Activated T-helper 2 cell treated with anti-CD3 and anti-CD28 coated beads, Interferon-gamma antibody, Interleukin-2, Interleukin-4, amounts not matched to agents 10 μg/mL and 5 μg/mL and 100 μg/mL, durations not matched to agents 14 hours and 24 hours and 36 hours (primary cell): ENCODE measurements around the gene BAIAP2. TPM values are rescaled to one million over a fixed set of nuclear protein-coding genes. Genes with fewer than 3 reads are reported as not detected.

Experiments used
- DNase-seq: peaks from one replicate; pipeline ENCODE4 v3.0.0; 2021; ENCODE audit warnings: low spot score
- H3K27ac Mint-ChIP-seq: one replicate; pipeline ENCODE4 v1.8.0; 2021; ENCODE audit warnings: mixed read lengths
- H3K27me3 Mint-ChIP-seq: one replicate; pipeline ENCODE4 v1.8.0; 2021; ENCODE audit warnings: low read depth, mixed read lengths
- H3K36me3 Mint-ChIP-seq: one replicate; pipeline ENCODE4 v1.8.0; 2021; ENCODE audit warnings: low read depth, mixed read lengths
- H3K4me1 Mint-ChIP-seq: one replicate; pipeline ENCODE4 v1.8.0; 2021; ENCODE audit warnings: low read depth, mixed read lengths
- H3K4me3 Mint-ChIP-seq: one replicate; pipeline ENCODE4 v1.8.0; 2021; ENCODE audit warnings: low read depth, mild to moderate bottlenecking, moderate library complexity, mixed read lengths
- H3K9me3 Mint-ChIP-seq: one replicate; pipeline ENCODE4 v1.8.0; 2021; ENCODE audit warnings: mixed read lengths
- intact Hi-C: fragments of 100-400 bp; cut with micrococcal nuclease; formaldehyde crosslinking; loops from one replicate; pipeline ENCODE4 v1.15.1; 2023
- total RNA-seq: library from RNA; stranded (reverse); gene quantifications from 2 replicates; pipeline ENCODE4 v1.2.3, GENCODE V29; 2022

The BAIAP2 gene
- 5.3 TPM in 2 replicates for total RNA-seq

DNA sequence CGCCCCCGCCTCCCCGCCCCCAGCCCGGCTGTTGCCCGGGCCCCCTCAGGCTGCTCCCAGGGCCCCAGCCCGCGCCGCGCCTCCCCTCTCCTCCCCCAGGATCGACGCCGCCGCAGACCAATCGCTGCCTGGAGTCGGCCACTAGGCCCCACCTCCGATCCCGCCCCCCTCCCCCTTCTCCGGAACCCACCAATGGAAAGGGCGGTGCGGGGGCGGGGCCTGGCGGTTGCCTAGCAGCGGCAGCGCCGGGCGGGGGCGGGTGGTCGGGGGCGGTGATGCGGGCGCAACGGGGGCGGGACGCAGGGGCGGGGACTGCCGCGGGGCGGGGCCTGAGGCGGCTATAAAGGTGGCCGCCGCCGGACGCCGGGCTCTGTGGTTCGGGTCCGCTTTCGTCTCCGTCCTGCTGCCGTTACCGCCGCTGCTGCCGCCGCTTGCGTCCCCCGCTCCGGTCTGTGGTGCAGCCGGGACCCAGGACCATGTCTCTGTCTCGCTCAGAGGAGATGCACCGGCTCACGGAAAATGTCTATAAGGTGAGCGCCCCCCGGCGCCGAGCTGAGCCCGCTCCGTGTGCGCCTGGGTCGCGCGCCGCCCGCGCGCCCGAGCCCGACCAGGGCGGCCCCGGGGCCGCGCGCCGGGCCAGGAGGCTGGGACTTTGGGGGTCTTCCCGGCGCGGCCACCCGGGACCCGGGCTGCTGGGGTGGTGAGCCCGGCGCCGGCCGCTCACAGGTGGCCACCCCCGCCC lies at the start of gene BAIAP2:
Gene BAIAP2, plus strand, starts transcription at position 373 of the 742 bp plus-strand sequence. Its CDS starts 104 bp downstream, at position 477.
- peaks cover 3% of the 10 kb centered on the region for H3K4me1 Mint-ChIP-seq
- H3K4me3 Mint-ChIP-seq: peak within 1 kb of the TSS; percentile 81
- peak; percentile 88 for DNase-seq
- H3K9me3 Mint-ChIP-seq: no peaks in the 10 kb centered on the region
- peaks cover 46% of the 10 kb centered on the region for H3K27me3 Mint-ChIP-seq
- no peak within 1 kb of the TSS for H3K27ac Mint-ChIP-seq
- intact Hi-C loops: loop anchor here (10.0 kb wide), 1 partner anchor 190 kb away; the partner anchor contains the start of gene CEP131
- no peaks in the 10 kb centered on the region for H3K36me3 Mint-ChIP-seq

DNA sequence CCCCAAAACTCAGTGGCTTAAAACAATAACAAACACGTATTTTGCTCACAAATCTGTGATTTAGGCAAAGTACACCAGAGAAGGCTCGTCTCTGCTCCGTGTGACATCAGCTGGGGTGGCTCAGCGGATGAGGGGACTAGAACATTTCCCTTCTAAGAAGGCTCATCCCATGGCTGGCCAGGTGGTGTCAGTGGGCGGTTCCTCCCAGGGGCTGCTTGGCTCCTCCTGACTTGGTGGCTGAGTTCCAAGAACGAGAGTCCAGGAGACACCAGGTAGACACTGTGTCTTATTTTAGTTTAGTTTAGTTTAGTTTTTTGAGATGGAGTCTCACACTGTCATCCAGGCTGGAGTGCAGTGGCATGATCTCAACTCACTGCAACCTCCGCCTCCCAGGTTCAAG lies 48.9 kb upstream of the BAIAP2 start:
- no peak for DNase-seq
- Mint-ChIP-seq H3K4me3 (no peak overlapping the region), H3K9me3 (no peaks in the 10 kb centered on the region), H3K4me1 (peaks cover 6% of the 10 kb centered on the region), H3K27me3 (no peaks in the 10 kb centered on the region), H3K27ac (no peak overlapping the region), H3K36me3 (no peaks in the 10 kb centered on the region)
- intact Hi-C loops: loop anchor here (10.0 kb wide), 1 partner anchor 411 kb away; no protein-coding TSS in a partner anchor

- H3K27me3 Mint-ChIP-seq: no peaks in the 10 kb centered on the region
Measured at GRCh38 chr17:80986816-80987475, 48.0 kb upstream of the BAIAP2 start.

DNA sequence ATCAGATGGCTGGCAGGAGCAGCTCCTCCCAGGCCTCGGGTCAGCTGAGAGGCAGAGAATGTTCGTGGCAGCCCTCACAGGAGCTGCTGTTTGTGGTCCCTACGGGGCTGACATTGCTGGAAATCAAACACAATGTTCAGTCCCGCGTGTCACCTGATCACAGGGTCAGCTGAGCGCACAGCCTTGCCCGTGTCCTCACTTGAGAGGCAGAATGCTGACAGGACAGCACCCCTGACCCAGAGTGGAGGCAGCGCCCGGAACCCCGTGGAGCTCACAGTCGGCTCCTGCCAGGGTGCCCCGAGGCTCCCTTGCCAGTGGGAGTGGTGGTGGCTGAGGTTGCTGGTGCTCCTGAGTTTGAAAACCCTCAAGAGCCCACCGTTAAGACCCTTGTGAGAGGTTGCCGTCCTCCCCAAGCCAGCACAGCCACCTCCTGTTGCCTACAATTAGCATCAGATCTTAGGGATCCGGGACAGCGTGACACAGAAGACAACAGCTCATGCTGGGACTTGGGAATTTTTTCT lies 47.0 kb upstream of the BAIAP2 start:
- Mint-ChIP-seq H3K27ac (no peak overlapping the region), H3K4me1 (peaks cover 8% of the 10 kb centered on the region), H3K27me3 (no peaks in the 10 kb centered on the region), H3K36me3 (no peaks in the 10 kb centered on the region), H3K9me3 (no peaks in the 10 kb centered on the region), H3K4me3 (no peak overlapping the region)
- intact Hi-C loops: loop anchor here (10.0 kb wide), 1 partner anchor 413 kb away; no protein-coding TSS in a partner anchor
- no peak for DNase-seq

More at GRCh38 chr17:80986816-80987475, 48.0 kb upstream of the BAIAP2 start:
- intact Hi-C loops: loop anchor here (10.0 kb wide), 1 partner anchor 412 kb away; no protein-coding TSS in a partner anchor
- no peak overlapping the region for H3K27ac Mint-ChIP-seq
- no peaks in the 10 kb centered on the region for H3K9me3 Mint-ChIP-seq
- peaks cover 6% of the 10 kb centered on the region for H3K4me1 Mint-ChIP-seq
- DNase-seq: no peak
- no peaks in the 10 kb centered on the region for H3K36me3 Mint-ChIP-seq
- H3K4me3 Mint-ChIP-seq: no peak overlapping the region

- Mint-ChIP-seq H3K36me3 (no peaks in the 10 kb centered on the region), H3K4me1 (peaks cover 10% of the 10 kb centered on the region), H3K27me3 (no peaks in the 10 kb centered on the region), H3K27ac (no peak overlapping the region), H3K9me3 (no peaks in the 10 kb centered on the region), H3K4me3 (no peak overlapping the region)
- no peak for DNase-seq
- intact Hi-C loops: loop anchor here (10.0 kb wide), 1 partner anchor 415 kb away; no protein-coding TSS in a partner anchor
Measured at GRCh38 chr17:80989586-80989913, 45.4 kb upstream of the BAIAP2 start.

DNA sequence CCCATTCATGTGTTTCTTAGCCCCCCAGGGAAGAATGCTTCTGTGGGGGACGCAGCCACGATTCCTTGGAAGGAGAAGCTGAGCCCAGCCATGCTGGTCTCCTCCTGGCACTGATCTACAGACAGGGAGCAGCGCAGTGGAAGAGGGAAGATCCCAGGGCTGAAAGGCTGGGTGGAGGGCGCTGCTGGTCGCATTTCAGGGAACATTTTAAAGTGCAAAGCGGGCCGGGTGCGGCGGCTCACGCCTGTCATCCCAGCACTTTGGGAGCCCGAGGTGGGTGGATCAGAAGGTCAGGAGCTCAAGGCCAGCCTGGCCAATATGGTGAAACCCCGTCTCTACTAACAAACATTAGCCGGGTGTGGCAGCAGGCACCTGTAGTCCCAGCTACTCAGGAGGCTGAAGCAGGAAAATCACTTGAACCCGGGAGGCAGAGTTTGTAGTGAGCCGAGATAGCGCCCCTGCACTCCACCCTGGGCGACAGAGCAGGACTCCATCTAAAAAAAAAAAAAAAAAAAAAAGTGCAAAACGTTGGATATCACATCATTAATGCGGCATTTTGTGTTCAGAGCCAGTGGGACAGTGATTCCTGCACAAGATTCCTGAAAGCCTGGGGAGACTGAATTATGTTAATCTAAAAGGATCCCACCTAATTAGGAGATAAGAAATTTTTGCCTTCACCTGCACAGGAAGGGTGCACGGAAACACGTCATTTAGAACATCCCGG lies 43.9 kb upstream of the BAIAP2 start:
- Mint-ChIP-seq H3K27ac (peak overlapping the region; percentile 55), H3K9me3 (no peaks in the 10 kb centered on the region), H3K36me3 (peaks cover 10% of the 10 kb centered on the region), H3K27me3 (no peaks in the 10 kb centered on the region), H3K4me1 (peaks cover 10% of the 10 kb centered on the region), H3K4me3 (peak overlapping the region; percentile 82)
- intact Hi-C loops: no loop called here
- DNase-seq: no peak

- no peaks in the 10 kb centered on the region for H3K27me3 Mint-ChIP-seq
- H3K4me3 Mint-ChIP-seq: peak within 1 kb of the TSS; percentile 82
- H3K4me1 Mint-ChIP-seq: peaks cover 10% of the 10 kb centered on the region
- intact Hi-C loops: no loop called here
- H3K9me3 Mint-ChIP-seq: no peaks in the 10 kb centered on the region
- H3K36me3 Mint-ChIP-seq: peaks cover 13% of the 10 kb centered on the region
- peak within 1 kb of the TSS; percentile 55 for H3K27ac Mint-ChIP-seq
- peak; percentile 70 for DNase-seq
Measured at GRCh38 chr17:80991645-80992076, 43.3 kb upstream of the BAIAP2 start, which contains the start of gene CHMP6. Gene CHMP6 (plus strand): TSS chr17:80991841. CDS start chr17:80991919, 78 bp downstream.

GRCh38 chr17:80992077-80992947 lies 42.6 kb upstream of the BAIAP2 start:
- DNase-seq: no peak
- H3K4me3 Mint-ChIP-seq: peak overlapping the region; percentile 78
- no peak overlapping the region for H3K27ac Mint-ChIP-seq
- intact Hi-C loops: no loop called here
- peaks cover 10% of the 10 kb centered on the region for H3K4me1 Mint-ChIP-seq
- H3K36me3 Mint-ChIP-seq: peaks cover 13% of the 10 kb centered on the region
- no peaks in the 10 kb centered on the region for H3K9me3 Mint-ChIP-seq
- no peaks in the 10 kb centered on the region for H3K27me3 Mint-ChIP-seq

DNA sequence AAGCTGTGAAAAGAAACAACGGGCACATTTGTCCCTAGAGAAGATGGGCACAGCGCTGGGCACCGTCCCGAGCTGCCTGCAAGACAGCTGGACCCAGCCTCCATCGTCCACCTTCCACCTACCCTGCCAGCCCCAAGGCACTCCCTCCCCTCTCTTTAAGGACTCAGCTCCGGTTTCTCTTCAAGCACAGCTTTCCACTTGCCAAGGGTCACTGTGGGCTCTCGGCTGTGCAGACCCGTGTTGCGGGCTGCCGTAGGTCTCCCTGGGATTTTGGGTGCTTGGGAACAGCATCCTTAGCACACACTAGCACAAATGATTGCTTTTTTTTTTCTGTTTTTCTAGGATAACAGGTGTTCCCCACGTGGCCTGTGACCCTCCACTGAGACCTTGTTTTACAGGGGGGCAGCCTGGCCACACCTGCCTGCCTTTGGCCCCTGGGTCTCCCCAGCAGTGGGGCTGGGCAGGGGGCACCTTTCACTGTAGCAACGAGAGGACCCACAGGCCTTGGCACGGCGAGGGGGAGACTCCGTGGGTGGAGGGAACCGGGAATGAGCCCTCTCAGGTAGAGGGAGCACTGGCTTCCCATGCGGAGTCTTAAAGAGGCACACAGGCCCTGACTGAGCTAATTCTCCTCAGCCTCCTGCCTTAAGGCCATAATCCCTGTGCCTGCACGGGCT lies 41.9 kb upstream of the BAIAP2 start:
- H3K36me3 Mint-ChIP-seq: peaks cover 13% of the 10 kb centered on the region
- peak overlapping the region; percentile 78 for H3K4me3 Mint-ChIP-seq
- DNase-seq: no peak
- H3K4me1 Mint-ChIP-seq: peaks cover 10% of the 10 kb centered on the region
- intact Hi-C loops: no loop called here
- no peaks in the 10 kb centered on the region for H3K9me3 Mint-ChIP-seq
- no peaks in the 10 kb centered on the region for H3K27me3 Mint-ChIP-seq
- H3K27ac Mint-ChIP-seq: peak overlapping the region; percentile 52

DNA sequence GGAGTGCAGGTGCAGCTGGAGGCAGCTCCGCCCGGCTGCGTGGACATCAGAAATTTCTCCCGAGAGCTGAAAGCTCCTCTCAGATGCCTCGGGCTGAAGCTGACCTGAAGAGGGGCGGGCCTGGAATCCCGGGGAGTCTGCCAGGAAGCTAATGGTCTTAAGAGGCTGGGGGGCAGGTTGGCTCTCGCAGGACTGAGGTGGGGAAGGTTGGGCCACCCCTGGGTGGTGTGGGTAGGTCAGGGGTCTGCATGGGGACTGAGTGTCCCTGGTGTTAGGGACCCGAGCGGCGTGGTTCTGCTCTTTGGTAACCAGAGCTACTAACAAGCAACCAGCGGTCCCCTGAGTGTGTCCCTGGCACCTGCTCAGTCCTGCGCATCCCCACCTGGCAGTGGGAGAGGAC lies 39.8 kb upstream of the BAIAP2 start:
- H3K4me1 Mint-ChIP-seq: peaks cover 7% of the 10 kb centered on the region
- no peaks in the 10 kb centered on the region for H3K27me3 Mint-ChIP-seq
- H3K9me3 Mint-ChIP-seq: no peaks in the 10 kb centered on the region
- no peak overlapping the region for H3K4me3 Mint-ChIP-seq
- H3K36me3 Mint-ChIP-seq: peaks cover 16% of the 10 kb centered on the region
- intact Hi-C loops: no loop called here
- no peak for DNase-seq
- H3K27ac Mint-ChIP-seq: no peak overlapping the region

DNA sequence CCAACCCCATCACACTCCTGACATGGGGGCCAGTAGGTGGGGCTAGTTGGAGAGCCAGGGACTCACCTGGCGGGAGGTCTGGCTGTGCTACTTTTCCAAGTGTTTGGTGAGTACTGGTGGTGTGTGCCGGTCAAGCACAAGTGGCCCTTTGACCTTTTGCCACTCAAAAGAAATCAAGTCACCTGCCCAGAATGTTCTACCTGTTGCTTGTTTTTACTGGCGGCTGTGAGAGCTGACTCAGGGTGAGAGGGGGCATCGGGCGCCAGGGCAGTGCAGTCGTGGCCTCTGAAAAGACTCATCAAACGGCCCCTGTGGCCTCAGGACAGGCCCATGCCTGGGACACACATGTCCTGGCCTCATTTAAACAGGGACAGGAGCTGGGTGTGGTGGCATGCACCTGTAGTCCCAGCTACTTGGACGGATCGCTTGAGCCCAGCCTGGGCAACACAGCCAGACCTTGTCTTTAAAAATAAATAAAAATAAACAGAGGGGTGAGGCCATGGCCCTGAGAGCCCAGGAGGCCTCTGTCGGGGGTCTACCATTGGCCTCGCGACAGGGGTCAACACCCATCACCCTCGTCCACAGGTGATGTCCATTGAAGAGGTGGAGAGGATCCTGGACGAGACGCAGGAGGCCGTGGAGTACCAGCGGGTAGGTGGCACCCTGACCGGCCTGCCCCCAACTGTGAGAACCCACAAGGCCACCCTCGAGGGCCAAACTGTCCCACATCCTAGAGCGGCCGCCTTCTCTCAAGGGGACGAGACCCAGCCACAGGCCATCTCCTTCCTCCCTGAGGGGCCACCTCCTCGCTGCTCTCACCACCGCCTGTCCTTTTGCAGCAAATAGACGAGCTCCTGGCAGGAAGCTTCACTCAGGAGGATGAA lies 38.3 kb upstream of the BAIAP2 start:
- peaks cover 16% of the 10 kb centered on the region for H3K36me3 Mint-ChIP-seq
- intact Hi-C loops: no loop called here
- no peaks in the 10 kb centered on the region for H3K9me3 Mint-ChIP-seq
- H3K4me1 Mint-ChIP-seq: peaks cover 4% of the 10 kb centered on the region
- no peak for DNase-seq
- no peak overlapping the region for H3K27ac Mint-ChIP-seq
- H3K27me3 Mint-ChIP-seq: peaks cover 4% of the 10 kb centered on the region
- H3K4me3 Mint-ChIP-seq: no peak overlapping the region
